ENCODE measurements around the gene PPIL1.

DNA sequence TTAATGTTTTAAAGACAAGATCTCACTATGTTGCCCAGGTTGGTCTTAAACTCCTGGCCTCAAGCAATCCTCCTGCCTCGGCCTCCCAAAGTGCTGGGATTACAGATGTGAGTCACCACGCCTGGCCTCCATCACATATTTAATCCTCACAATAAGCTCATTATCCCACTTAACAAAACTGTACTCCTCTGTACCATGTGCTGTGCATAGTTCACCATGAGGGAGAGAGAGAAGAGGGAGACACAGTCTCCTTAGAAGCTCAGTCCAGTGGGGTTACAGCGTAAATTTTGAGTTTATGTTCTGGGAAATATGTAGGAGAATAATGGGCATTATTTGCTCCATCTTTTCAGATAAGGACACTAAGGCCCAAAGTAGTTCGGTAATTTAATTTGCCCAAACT, 27.5 kb downstream of the PPIL1 start:
- TF ChIP-seq, protein P1, sequence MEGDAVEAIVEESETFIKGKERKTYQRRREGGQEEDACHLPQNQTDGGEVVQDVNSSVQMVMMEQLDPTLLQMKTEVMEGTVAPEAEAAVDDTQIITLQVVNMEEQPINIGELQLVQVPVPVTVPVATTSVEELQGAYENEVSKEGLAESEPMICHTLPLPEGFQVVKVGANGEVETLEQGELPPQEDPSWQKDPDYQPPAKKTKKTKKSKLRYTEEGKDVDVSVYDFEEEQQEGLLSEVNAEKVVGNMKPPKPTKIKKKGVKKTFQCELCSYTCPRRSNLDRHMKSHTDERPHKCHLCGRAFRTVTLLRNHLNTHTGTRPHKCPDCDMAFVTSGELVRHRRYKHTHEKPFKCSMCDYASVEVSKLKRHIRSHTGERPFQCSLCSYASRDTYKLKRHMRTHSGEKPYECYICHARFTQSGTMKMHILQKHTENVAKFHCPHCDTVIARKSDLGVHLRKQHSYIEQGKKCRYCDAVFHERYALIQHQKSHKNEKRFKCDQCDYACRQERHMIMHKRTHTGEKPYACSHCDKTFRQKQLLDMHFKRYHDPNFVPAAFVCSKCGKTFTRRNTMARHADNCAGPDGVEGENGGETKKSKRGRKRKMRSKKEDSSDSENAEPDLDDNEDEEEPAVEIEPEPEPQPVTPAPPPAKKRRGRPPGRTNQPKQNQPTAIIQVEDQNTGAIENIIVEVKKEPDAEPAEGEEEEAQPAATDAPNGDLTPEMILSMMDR (IDR thresholded peaks at IDR 0.05; ENCODE audit: low read length) = no peak
- TF ChIP-seq EZH2 (optimal IDR thresholded peaks at IDR 0.05; ENCODE audit: low read depth, low read length) = no peak

Data from MM.1S (cell line).